IPS-11a (cell line): ENCODE measurements around the gene PLCG2.

ENCODE experiments used
- H3K4me3 ChIP-seq: one replicate; pipeline ENCODE4 v1.5.1; 2013; ENCODE audit warnings: low read depth, low read length, control low read depth

Gene PLCG2

DNA sequence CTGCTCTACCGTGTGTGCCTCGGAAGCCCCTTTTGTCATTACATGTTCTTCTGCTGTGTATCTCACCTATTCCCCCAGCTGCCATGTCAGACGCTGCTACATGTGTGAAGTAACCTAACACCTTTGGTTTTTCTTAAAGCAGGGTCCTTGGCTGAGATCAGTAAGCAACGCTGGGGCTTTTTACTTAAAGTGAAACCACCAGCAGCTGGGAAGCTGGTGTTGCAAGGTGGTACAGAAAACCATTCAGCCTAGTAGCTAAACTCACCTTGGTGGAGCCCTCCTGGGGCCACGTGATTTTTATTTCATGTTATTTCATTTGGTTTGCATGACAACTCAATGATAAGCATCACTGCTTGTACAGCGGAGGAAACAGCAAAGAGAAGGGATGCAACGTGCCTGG is 62.6 kb downstream of the PLCG2 start:
- H3K4me3 ChIP-seq: no peak overlapping the region

DNA sequence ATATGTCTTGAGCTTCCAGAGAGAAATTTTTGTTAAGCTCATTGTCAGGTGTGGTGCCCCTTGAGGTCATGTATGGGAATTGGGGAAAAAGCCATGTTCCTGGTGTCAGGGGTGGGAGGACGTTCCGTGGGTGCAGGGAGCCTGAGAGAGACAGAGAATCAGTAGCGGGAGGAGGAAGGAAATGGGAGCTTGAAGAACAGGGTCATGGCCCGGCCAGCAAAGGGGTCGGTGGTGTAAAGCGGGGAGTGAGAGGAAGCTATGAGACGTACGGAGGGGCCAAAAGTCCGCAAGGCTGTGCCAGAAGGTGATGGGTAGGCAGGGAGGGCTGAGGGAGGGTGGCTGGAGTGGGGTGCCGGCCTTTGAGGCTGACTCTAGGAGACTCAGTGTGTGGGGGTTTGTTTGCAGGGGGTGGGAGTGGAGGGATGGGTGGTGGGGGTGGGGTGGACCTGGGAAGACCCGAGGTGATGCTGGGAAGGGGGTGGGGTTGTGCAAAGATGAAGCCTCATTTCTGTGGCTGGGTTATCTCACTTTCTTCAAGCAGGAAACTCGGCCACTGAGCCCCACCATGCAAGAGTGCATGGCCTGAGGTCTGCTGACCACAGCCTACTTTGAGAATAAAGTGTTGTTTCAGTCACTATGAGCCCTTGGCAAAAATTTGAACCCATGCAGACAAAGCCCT is 63.6 kb downstream of the PLCG2 start:
- no peak overlapping the region for H3K4me3 ChIP-seq

DNA sequence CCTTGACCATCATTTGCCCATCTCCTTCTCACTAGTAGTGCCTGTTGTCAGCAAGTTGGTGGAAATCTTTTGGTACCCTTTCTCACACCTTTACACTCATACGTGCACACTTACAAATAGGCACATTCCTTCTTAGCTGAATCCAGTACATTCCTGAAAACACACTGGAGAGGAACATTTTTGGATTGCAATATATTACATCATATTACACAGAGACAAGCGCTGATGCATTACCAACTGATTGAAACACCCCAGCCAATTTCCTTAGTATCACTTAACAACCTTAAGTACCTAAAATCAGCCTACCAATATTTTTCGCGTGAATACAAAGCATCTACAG is 64.1 kb downstream of the PLCG2 start:
- H3K4me3 ChIP-seq: no peak overlapping the region

DNA sequence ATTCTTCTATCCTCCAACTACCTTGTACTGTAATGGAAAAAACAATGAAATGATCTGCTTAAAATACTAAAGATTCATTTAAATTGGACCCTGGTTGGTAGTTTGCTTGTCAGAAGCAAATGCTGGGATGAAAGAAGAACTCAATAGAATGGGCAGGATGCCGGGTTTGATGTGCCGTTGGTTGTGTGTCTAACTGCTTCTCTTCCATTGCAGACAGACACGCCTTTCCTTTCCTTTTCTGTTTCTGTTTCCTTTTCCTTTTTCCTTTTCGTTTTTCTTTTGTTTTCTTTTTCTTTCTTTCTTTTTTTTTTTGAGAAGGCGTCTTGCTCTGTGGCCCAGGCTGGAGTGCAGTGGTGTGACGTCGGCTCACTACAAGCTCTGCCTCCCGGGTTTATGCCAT is 64.6 kb downstream of the PLCG2 start:
- H3K4me3 ChIP-seq: no peak overlapping the region

DNA sequence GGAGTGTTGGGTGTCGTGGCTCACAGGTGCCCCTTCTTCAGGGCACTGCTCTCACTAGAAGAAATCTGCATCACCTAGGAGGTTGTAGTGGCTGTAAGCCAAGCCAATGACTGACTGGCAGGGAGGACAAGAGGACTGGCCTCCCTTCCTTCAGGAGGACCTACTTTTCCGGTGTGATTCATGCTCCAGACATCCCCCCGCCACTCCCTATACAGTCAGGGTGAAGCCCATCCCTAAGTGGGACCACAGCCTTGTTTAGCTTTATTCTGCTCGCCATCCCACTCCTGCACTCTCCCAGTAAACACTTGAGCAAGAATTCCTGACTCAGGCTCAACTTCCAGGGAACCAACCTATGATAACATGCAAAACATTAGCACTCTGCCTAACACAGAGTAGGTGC is 67.0 kb downstream of the PLCG2 start:
- no peak overlapping the region for H3K4me3 ChIP-seq

DNA sequence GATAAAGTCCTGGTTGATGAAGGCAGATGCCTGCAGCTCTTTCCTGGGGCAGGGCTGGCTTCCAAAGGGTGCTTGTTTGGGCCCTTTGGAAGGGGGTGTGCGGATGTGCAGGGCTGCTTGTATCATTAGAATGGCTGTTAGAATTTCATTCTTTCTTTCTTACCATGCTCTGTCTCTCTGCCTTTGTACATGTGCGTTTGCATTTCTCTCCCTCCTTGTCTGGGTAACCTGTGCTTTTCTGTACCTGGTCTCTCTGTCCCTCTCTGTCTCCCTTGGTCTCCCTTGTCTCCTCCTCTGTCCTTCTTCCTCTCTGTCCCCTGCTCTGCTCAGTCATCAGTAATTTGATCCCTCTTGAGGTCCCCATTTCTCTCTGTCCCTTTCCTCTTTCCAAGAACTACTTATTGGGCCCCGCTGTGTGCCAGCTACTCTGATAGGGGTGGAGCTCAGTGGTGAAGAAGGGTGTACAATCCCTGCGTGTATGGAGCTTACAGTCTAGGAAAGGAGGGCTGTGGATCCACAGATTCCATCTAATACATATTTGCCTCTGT is 69.3 kb downstream of the PLCG2 start:
- H3K4me3 ChIP-seq: no peak overlapping the region

DNA sequence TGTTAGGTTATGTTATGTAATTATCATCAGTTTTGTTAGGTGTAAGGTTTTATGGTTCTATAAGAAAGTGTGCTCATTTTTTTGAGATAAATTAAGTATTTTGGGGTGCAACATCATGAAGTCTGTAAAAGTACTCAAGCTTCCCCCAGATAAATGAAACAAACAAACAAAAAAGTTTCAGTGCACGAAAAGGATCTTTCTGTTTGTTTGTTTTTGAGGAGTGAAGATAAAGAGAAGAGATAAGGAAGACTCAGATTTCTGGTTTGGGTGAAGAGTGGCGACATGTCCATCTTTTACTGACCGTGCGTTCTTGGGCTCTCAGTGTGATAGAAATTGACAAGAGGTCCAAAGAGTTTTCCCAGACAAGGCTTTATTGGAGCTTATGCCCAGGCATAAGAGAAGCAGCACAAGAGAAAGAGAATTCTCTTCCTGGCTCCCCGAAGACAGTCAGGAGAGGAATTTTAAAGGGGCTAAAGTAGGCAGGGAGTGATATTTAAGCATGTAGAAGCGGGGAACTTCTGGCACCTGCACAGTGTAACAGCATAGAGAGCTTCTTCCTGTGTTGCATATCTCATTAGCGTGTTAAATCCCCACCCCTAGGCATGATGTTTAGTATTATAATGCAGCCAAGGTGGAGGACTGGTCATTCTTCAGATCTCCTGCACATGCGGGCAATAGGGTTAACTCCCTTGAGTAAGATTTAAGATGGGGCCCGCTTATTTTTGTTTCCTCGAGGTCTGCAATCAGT is 71.3 kb downstream of the PLCG2 start:
- no peak overlapping the region for H3K4me3 ChIP-seq

DNA sequence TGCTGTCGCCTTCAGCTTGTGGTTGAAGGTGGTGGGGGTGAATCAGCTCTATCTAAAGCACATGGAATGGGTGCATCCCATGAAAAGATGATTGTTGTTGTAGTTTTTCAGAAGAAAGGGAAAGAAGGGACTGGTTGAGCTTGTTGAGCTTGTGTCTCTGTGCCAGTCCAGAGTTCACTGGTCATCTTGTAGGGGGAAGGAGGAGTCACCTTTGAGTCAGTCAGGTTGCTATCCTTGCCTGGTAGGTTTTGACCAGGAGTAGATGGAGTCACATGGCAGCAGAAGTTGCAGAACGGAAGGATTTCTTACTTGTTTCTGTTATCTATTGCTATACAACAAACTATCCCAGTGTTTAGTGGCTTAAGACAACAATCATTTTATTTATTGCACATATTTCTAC is 73.3 kb downstream of the PLCG2 start:
- H3K4me3 ChIP-seq: no peak overlapping the region

DNA sequence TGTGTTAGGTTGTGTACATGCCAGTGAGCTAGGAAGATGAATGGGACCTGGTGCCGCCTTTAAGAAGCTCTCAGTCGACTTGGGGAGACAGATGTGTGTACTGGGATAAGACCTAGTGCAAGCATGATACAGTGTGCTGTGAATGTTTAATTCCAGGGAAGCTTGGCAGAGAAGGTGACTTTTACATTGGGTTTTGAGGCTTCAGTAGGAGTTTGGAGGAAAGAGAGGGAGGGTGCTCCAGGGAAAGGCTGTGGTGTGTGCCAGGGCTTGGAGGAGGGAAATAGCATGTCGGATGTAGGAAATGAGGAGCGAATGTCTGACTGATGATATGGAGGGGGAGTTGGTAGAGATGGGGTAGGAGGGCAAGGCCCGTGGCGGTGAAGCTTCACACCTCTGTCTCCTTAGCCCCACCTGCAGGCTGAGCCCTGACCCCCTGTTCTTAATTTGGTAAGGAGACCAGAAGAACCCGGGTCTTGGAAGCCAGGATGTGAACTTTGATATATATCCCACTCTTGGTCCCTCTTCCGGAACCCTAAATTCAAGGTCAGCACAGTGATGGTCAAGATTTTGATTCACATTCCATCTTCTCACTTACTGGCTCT is 76.6 kb downstream of the PLCG2 start:
- no peak overlapping the region for H3K4me3 ChIP-seq

DNA sequence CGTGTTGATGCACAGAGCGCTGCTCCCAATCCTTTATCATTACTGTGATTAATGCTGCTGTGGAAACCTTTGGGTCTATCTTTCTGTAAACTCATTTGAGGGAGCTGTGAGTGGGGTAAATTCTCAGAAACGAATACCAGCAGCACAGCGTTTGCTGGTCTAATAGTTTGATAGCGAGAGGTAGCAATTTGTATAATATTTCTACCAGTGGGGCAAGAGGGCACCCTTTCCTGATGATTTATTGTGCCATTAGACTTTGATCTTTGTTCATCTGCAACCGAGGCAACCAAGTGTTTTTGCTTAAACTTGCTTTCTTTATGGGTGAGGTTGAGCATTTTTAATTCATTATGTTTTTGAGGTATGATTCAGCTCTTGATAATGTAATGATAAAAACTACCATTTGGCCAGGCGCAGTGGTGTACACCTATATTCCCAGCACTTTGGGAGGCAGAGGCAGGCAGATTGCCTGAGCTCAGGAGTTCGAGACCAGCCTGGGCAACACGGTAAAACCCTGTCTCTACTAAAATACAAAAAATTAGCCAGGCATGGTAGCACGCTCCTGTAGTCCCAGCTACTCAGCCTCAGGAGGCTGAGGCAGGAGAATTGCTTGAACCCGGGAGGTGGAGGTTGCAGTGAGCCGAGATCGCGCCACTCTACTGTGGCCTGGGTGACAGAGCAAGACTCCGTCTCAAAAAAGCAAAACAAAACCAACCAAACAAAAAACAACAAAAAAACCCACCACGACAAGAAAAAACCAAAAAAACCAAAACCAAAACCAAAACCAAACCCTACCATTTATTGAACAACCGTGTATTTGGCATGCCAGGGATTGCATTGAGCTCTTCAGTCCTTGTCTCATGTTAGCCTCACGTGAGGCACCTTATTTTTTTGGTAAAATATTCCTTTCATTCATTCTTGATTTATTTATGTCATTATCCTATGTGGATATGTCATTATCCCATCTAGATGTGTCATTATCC is 81.5 kb downstream of the PLCG2 start:
- H3K4me3 ChIP-seq: no peak overlapping the region

DNA sequence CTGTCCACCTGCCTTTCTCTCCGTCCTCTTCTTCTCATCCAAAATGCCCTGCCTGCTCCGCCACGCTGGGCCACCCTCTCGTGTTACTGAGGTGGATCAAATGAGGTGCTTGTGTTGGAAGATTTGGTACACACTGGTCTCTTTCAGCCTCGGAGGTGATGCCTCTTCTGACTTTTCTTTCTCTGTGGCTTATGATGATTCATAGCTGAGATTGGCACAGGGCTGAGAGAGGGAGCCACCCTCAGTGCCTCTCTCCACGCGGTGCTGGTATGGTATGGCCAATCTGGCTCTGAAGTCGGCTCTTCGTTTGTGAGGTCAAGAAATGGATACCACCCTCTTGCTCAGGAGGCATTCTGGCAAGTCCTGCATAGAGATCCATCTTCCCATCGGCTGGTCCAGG is 82.4 kb downstream of the PLCG2 start:
- H3K4me3 ChIP-seq: no peak overlapping the region

DNA sequence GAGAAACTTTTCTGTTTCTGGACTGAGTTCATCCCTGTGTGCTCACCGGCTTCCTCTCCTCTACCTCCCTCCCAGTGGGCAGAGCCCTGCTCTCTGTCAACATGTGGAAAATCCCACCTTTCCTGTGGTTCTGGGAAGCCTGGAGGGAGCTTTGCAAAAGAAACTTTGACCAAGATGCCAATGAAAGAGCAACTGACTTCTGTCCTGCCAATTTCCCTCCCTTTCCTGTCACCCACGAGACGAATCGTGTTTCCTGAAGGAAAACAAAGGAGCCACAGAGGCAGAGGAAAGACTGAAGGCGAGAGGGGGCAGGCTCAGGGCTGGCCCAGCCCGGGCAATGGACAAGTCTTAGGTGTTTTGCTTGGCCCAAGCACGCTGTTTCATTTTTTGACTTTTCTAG is 82.8 kb downstream of the PLCG2 start:
- no peak overlapping the region for H3K4me3 ChIP-seq

DNA sequence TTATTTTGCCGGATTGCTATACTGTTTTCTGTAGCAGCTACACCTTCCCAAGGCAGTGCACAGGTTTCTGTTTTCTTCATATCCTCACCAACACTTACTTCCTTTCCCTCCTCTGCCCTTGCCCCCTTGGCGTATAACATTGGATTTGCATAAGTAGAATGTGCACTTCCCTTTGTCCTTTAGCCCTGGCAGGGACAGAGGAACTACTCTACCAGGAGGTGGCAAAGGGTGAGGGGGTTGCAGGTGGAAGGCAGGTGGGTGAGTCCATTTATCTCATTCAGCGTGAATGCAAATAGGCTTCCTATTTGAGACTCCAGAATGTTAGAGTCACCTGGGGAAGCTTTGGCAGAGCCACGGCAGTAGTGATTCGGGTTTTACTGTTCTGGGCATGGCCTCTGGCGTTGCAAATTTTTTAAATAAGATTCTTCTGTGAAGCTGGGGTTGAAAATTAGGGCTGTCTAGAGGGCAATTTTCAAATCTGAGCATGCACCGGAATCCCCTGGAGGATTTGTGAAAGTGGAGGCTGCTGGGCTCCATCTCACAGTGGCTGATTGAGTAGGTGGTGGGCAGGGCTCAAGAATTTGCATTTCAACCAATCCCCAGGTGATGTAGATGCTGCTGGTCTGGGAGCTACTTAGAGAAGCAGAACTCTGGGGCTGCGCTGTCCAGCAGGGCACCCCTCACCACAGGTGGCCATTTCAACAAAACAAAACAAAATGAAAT is 84.7 kb downstream of the PLCG2 start:
- H3K4me3 ChIP-seq: no peak overlapping the region

DNA sequence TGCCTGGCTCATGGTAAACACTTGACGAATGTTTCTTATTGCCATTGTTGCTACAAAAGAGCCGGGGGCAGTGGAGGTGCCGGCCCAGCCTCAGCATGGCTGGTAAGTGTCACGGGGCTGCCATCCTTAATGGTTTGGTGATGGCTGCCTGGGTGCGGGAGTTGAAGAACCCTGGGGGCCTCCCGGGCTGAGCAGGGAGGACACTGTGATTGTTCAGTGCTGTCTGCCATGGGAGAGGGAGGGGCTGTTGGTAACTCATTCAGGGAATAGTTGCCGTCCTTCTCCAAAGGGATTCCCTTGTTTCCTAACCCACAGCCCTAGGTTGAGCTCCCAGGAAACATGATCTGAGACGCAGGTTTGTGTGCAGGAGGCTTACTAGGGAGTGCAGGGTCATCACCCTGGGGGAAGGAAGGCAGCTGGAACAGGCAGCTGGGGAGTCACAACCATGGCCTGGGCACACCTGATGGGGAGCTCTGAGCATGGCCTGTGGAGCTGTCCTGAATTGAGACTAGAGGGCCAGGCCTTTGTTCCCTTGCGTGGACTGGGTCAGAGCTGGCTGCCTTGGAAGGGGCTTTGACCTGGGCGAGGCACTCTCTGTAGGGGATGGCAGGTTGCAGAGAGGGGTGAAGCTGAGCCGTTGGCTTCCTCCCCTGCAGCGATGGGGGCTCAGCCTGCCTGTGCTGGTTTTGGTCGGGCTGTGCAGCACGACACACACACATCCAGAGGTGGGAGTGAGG is 85.7 kb downstream of the PLCG2 start:
- no peak overlapping the region for H3K4me3 ChIP-seq

DNA sequence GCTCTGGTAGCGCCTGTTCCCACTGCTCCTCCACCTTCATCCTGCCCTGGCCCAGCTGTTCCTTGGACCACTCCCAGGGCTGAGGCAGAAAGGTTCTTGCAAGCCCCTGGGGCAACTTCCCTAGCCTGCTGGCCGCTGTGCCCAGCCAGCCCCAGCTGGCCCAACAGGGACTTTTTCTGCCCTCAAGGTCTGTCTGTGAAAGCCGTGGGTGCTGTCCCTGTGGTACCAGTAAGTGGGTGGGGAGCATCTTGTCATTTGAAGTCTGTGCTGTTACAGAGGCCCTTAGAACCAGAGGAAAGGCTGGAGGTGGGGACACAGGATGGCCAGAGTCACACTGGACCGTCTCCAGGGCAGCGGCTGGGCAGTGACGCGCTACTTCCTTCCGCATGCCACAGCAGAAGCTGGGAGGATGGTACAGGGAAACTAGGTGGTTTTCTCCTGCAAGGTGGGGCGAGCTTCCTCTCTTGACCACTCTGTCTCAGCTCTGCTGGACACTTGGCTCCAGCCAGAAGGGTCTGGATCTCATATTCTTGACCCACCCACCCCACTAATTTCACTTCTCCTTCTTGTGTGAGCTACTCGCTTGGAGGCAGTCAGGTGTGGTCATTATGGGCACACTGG is 87.8 kb downstream of the PLCG2 start:
- H3K4me3 ChIP-seq: no peak overlapping the region

DNA sequence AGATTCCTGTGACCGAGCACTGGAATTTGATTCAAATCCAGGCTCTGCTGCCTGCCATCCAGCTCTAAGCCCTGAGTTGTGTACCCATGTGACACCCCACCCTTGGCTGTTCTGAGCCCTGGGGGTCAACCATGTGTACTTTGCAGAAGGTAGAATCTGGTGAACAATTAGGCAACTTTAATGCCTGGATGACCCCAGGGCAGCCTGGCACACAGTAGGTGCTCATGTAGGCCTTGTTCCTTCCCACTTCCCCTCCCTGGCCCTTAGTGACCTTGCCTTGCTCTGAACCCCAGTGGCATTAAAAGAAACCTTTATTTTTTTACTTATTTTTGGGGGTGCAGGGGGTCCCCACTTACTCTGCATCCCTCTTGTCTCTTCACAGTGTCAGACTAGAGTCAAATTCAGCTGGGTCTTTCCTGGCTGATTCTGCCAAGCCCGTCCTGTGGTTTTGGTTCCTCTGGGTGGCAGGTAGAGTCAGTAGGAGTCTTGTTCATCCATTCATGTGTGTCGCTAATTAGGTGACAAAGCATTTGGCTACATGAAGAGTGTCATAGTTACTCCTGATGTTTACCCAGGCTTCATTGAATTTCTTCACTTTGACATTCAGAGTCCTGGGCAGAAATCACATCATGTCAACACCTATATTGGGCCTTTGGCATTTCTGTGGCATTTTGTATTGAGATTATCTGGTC is 89.1 kb downstream of the PLCG2 start:
- H3K4me3 ChIP-seq: no peak overlapping the region

DNA sequence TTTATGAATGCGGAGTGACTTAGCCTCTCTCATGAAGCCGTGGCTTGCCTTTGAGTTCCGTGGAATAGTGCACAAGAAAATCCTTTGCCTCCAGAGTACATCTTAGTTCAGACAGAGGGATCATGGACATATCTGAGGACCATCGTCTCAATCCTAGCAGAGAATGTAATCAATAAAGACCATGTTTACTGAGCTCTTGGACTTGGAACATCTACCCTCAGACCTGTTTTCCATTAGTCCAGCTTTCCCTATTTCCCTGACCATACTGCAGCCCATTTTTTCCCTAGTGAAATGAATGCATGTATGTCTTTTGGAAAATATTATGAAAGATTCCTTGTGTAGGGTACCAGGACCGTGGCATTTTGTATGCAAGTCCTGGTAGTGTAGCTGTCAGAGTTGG is 90.2 kb downstream of the PLCG2 start:
- H3K4me3 ChIP-seq: no peak overlapping the region

DNA sequence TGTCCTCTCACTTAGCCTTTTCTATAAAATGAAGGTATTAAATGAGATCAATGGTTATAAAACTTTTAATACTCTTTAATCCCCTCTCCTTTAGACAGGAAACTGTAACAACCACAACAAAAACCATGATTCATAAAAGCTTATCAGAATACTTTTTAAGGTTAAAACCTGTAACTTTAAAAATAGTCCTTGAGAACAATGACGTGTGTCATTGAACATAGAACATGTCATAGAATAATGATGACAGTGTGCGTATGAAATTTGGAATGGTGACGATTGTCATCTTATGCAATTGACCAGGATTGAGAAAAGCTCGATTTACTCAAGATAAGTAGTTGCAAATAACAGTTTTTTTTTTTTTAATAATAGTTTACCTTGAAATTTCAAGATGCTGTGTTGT is 94.1 kb downstream of the PLCG2 start:
- no peak overlapping the region for H3K4me3 ChIP-seq
